ENCODE measurements around the gene PICALM. TPM values are rescaled to one million over a fixed set of nuclear protein-coding genes. Genes with fewer than 3 reads are reported as not detected.

The PICALM gene
- total and polyA plus RNA-seq, 2 of the 4 experiments (the other 2 are of a cell fraction) = 235 to 453 TPM

GRCh38 chr11:86011175-86011574, 57.7 kb downstream of the PICALM start:
- no peak overlapping the region for H2BK20ac ChIP-seq (ENCODE audit: low read depth, low read length)
- H3K4ac ChIP-seq (ENCODE audit: low read depth, low read length) = no peak overlapping the region
- BruUV-seq (replicated peaks) = no TSS peak
- ChIA-PET POLR2A (ENCODE audit: unreplicated experiment) (no interaction called here), CTCF (interaction anchor here (2.0 kb wide), 1 partner anchor 183 kb away, joined by 8 read pairs; no protein-coding TSS in a partner anchor)
- intact Hi-C loops (cut with micrococcal nuclease) = loop anchor here (5.0 kb wide), 1 partner anchor 34 kb away; no protein-coding TSS in a partner anchor
- DNase-seq (no peak), ATAC-seq (ENCODE audit: low read depth) (no peak)
- peaks cover 3% of the 10 kb centered on the region; the same call in 1 of the 2 replicates for H3K9me1 ChIP-seq (ENCODE audit: insufficient read depth, low read length)
- H2AK9ac ChIP-seq (replicated peaks; ENCODE audit: low read depth, low read length, poor library complexity) = no peak overlapping the region
- no peak overlapping the region for H2BK15ac ChIP-seq (ENCODE audit: low read depth, low read length)
- no peak overlapping the region for H3K18ac ChIP-seq (ENCODE audit: low read depth, low read length)
- no peak overlapping the region for H2BK5ac ChIP-seq (ENCODE audit: low read depth, low read length, poor library complexity, severe bottlenecking)
- no peak overlapping the region for H3K56ac ChIP-seq (ENCODE audit: extremely low read depth, insufficient read depth, low read length)
- H3K27me3 ChIP-seq (ENCODE audit: control insufficient read depth, insufficient read depth, low read length) = no peaks in the 10 kb centered on the region
- in situ Hi-C loops (cut with MboI; ENCODE audit: low sequenced_read_pairs) = no loop called here
- H3K4me1 ChIP-seq (ENCODE audit: control insufficient read depth, insufficient read depth, low read length) = no peaks in the 10 kb centered on the region
- no peak overlapping the region for H2AFZ ChIP-seq (replicated peaks; ENCODE audit: low read length, poor library complexity)
- H4K5ac ChIP-seq (ENCODE audit: low read depth, low read length) = no peak overlapping the region
- H3K4me2 ChIP-seq (ENCODE audit: low read depth, low read length) = no peak overlapping the region
- H4K20me1 ChIP-seq (ENCODE audit: insufficient read depth, low read length) = peaks cover 11% of the 10 kb centered on the region; the same call in 1 of the 2 replicates
- no peak overlapping the region for H4K91ac ChIP-seq (ENCODE audit: insufficient read depth, low read depth, low read length)
- no peak overlapping the region for H3K27ac ChIP-seq (ENCODE audit: insufficient read depth, low read length)
- H3K4me3 ChIP-seq (ENCODE audit: insufficient read depth, low read depth, low read length) = no peak overlapping the region
- H3K79me1 ChIP-seq (ENCODE audit: low read depth in 1 of 2, low read length in 2 of 2) = peaks cover 23 to 37% of the 10 kb centered on the region in 2 experiments
- no peak for TF ChIP-seq POLR2A (IDR thresholded peaks at IDR 0.05; ENCODE audit: low read depth, low read length)
- no peak for TF ChIP-seq USF2 (IDR thresholded peaks at IDR 0.05; ENCODE audit: low read depth, low read length)
- TF ChIP-seq FOS (IDR thresholded peaks at IDR 0.05; ENCODE audit: low read depth, low read length) = no peak
- TF ChIP-seq RCOR1 (IDR thresholded peaks at IDR 0.05; ENCODE audit: insufficient replicate concordance, low read length) = no peak
- TF ChIP-seq RAD21 (IDR thresholded peaks at IDR 0.05; ENCODE audit: low read length) = no peak
- TF ChIP-seq ELK1 (IDR thresholded peaks at IDR 0.05; ENCODE audit: borderline replicate concordance, low read depth, low read length) = no peak
- TF ChIP-seq CTCF (conservative IDR thresholded peaks at IDR 0.05; ENCODE audit: low read depth, low read length) = no peak
- TF ChIP-seq NFE2L2 (IDR thresholded peaks at IDR 0.05; ENCODE audit: low read depth, low read length) = no peak
- no peak for TF ChIP-seq BHLHE40 (IDR thresholded peaks at IDR 0.05; ENCODE audit: low read depth, low read length)
- dilution Hi-C loops (cut with HindIII; ENCODE audit: low sequenced_read_pairs, unreplicated experiment) = no loop called here
- peaks cover 31% of the 10 kb centered on the region for H3K36me3 ChIP-seq (ENCODE audit: control insufficient read depth, insufficient read depth, low read length)
- no peak overlapping the region for H3K14ac ChIP-seq (replicated peaks; ENCODE audit: low read depth, low read length)
- no CpG with 5 or more reads among the region's 1 CpG for WGBS, 2 experiments (ENCODE audit: extremely low coverage in 2 of 2, insufficient read length in 1 of 2)
- H3K23ac ChIP-seq (ENCODE audit: low read depth, low read length) = no peak overlapping the region
- H4K8ac ChIP-seq (ENCODE audit: low read depth in 2 of 2, low read length in 2 of 2) = no peak overlapping the region
- no peak overlapping the region for H2BK120ac ChIP-seq (ENCODE audit: low read depth, low read length)
- H3K9ac ChIP-seq (ENCODE audit: low read depth, low read length) = no peak overlapping the region
- no peak overlapping the region for H2AK5ac ChIP-seq (ENCODE audit: low read depth, low read length)
- no peaks in the 10 kb centered on the region for H3K9me3 ChIP-seq (ENCODE audit: control insufficient read depth, insufficient read depth, low read length)

Data from IMR-90 (cell line).